Measurements from ENCODE around the gene PITRM1. TPM values are rescaled to one million over a fixed set of nuclear protein-coding genes. Genes with fewer than 3 reads are reported as not detected.

The PITRM1 gene
- total and polyA plus RNA-seq, 2 experiments from 2014 or later: 44.1 to 45.9 TPM

DNA sequence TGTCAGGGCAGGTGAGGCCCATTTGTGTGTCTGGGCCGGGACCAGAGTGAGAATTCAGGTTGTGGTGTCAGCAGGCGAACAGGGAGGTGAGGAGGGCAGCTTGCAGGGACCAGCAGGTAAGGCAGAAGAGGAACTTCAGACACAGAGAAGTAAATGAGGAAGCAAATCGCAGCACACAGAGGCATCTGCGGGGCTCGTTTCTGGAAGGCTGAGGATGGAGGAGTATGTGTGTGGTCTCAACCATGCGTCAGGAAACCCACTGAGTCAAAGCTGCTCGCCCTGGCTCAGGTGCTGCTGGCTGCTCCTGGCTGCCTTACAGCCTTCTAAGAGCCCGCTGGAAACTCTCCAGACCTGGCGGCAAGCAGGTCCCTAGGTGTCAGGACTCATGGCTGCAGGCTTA lies 26.9 kb upstream of the PITRM1 start:
- no peaks in the 10 kb centered on the region for H3K4me1 ChIP-seq (ENCODE audit: insufficient read depth)
- H3K9me3 ChIP-seq (ENCODE audit: low read depth): no peaks in the 10 kb centered on the region
- H3K79me2 ChIP-seq: no peaks in the 10 kb centered on the region
- WGBS (ENCODE audit: low lambda C conversion rate, missing lambda C conversion rate): 84% methylated on average over 9 of the region's 9 CpGs
- no peaks in the 10 kb centered on the region for H3K9me2 ChIP-seq (replicated peaks; ENCODE audit: insufficient read depth)
- H4K20me1 ChIP-seq (ENCODE audit: insufficient read depth, poor library complexity, severe bottlenecking): no peaks in the 10 kb centered on the region
- H3K4me3 ChIP-seq: no peak overlapping the region
- no peak overlapping the region for H3K4me2 ChIP-seq
- H3K27me3 ChIP-seq: peaks cover 5% of the 10 kb centered on the region
- no peak overlapping the region for H2AFZ ChIP-seq
- no peaks in the 10 kb centered on the region for H3K36me3 ChIP-seq (replicated peaks; ENCODE audit: insufficient read depth, low read depth)
- DNase-seq (ENCODE audit: low spot score): no peak
- TF ChIP-seq EZH2 (IDR thresholded peaks at IDR 0.05; ENCODE audit: borderline replicate concordance): no peak
- no peak for TF ChIP-seq EZH2phosphoT487 (IDR thresholded peaks at IDR 0.05; ENCODE audit: low read depth, severe bottlenecking, unreplicated experiment)
- TF ChIP-seq, protein P1, sequence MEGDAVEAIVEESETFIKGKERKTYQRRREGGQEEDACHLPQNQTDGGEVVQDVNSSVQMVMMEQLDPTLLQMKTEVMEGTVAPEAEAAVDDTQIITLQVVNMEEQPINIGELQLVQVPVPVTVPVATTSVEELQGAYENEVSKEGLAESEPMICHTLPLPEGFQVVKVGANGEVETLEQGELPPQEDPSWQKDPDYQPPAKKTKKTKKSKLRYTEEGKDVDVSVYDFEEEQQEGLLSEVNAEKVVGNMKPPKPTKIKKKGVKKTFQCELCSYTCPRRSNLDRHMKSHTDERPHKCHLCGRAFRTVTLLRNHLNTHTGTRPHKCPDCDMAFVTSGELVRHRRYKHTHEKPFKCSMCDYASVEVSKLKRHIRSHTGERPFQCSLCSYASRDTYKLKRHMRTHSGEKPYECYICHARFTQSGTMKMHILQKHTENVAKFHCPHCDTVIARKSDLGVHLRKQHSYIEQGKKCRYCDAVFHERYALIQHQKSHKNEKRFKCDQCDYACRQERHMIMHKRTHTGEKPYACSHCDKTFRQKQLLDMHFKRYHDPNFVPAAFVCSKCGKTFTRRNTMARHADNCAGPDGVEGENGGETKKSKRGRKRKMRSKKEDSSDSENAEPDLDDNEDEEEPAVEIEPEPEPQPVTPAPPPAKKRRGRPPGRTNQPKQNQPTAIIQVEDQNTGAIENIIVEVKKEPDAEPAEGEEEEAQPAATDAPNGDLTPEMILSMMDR (IDR thresholded peaks at IDR 0.05; ENCODE audit: poor library complexity): no peak
- H3K27ac ChIP-seq: no peak overlapping the region

DNA sequence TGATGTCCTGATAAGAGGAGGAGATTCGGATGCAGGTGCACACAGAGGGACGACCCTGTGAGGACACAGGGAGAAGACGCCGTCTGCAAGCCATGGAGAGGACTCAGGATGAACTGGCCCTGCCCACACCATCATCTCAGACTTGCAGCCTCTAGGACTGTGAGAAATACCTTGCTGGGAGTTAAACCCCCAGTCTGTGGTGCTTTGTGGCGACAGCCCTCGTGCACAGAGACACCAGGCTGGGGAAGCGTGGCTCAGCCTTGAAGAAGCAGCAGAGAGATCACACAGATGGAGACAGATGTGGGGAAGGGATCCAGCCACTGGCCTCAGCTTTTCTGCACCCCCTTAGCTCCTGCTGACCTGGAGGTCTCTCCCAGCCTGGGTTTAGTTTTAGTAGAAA lies 26.3 kb upstream of the PITRM1 start:
- H3K4me2 ChIP-seq: no peak overlapping the region
- H2AFZ ChIP-seq: no peak overlapping the region
- H3K9me2 ChIP-seq (replicated peaks; ENCODE audit: insufficient read depth): no peaks in the 10 kb centered on the region
- H3K36me3 ChIP-seq (replicated peaks; ENCODE audit: insufficient read depth, low read depth): no peaks in the 10 kb centered on the region
- TF ChIP-seq, protein P1 (IDR thresholded peaks at IDR 0.05; ENCODE audit: poor library complexity): no peak
- TF ChIP-seq EZH2 (IDR thresholded peaks at IDR 0.05; ENCODE audit: borderline replicate concordance) (no peak), EZH2phosphoT487 (IDR thresholded peaks at IDR 0.05; ENCODE audit: low read depth, severe bottlenecking, unreplicated experiment) (no peak)
- WGBS (ENCODE audit: low lambda C conversion rate, missing lambda C conversion rate): 79% methylated on average over 7 of the region's 7 CpGs
- no peak overlapping the region for H3K27ac ChIP-seq
- no peaks in the 10 kb centered on the region for H3K79me2 ChIP-seq
- no peak for DNase-seq (ENCODE audit: low spot score)
- H4K20me1 ChIP-seq (ENCODE audit: insufficient read depth, poor library complexity, severe bottlenecking): no peaks in the 10 kb centered on the region
- no peak overlapping the region for H3K4me3 ChIP-seq
- no peaks in the 10 kb centered on the region for H3K9me3 ChIP-seq (ENCODE audit: low read depth)
- H3K27me3 ChIP-seq: peaks cover 5% of the 10 kb centered on the region
- no peaks in the 10 kb centered on the region for H3K4me1 ChIP-seq (ENCODE audit: insufficient read depth)

DNA sequence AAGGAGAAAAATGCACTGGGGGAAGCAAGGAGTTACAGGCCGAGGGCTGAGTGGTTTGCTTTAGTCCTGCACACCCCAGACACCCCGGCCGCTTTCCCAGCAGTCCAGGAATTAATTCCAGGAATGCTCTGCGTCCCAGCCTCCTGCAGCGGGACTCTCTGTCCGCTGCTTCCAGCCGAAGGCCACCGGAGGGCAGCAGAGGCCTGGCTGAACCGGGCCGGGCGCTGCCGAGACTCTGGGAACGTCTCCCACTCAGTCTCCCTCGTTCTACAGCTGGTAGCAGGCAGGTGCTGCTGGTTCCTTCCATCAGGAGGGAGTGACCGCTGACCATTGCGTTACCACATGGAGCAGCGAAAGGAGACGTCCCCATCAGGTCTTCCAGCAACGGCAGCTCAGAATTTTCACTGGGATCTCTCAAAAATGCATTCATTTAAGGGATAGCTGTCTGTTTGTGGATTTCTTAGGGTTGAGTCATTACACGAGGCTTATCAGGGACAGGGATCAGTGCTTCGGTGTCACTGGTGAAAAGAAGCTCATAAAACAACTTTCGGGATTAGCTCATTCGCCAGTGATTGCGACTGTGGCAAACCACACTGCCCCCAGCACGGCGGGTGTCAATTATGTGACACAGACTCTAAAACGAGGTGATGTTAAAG lies 24.9 kb upstream of the PITRM1 start:
- H3K4me2 ChIP-seq: peak overlapping the region; percentile 76
- no peaks in the 10 kb centered on the region for H3K36me3 ChIP-seq (replicated peaks; ENCODE audit: insufficient read depth, low read depth)
- H3K4me3 ChIP-seq: no peak overlapping the region
- no peaks in the 10 kb centered on the region for H3K79me2 ChIP-seq
- no peaks in the 10 kb centered on the region for H3K9me2 ChIP-seq (replicated peaks; ENCODE audit: insufficient read depth)
- peaks cover 5% of the 10 kb centered on the region for H3K27me3 ChIP-seq
- DNase-seq (ENCODE audit: low spot score): peak; percentile 92
- no peaks in the 10 kb centered on the region for H3K9me3 ChIP-seq (ENCODE audit: low read depth)
- H3K4me1 ChIP-seq (ENCODE audit: insufficient read depth): peaks cover 3% of the 10 kb centered on the region
- no peak for TF ChIP-seq EZH2 (IDR thresholded peaks at IDR 0.05; ENCODE audit: borderline replicate concordance)
- TF ChIP-seq EZH2phosphoT487 (IDR thresholded peaks at IDR 0.05; ENCODE audit: low read depth, severe bottlenecking, unreplicated experiment): no peak
- TF ChIP-seq, protein P1 (IDR thresholded peaks at IDR 0.05; ENCODE audit: poor library complexity): peak; percentile 99
- WGBS (ENCODE audit: low lambda C conversion rate, missing lambda C conversion rate): 5% methylated on average over 27 of the region's 27 CpGs
- no peaks in the 10 kb centered on the region for H4K20me1 ChIP-seq (ENCODE audit: insufficient read depth, poor library complexity, severe bottlenecking)
- H3K27ac ChIP-seq: peak overlapping the region; percentile 31
- H2AFZ ChIP-seq: no peak overlapping the region

Data from hepatocyte (in vitro differentiated cells).